ENCODE results near the gene HLA-DRA.
A peak's percentile ranks its signal among the peaks of the same experiment; 100 is the strongest.

The HLA-DRA gene

DNA sequence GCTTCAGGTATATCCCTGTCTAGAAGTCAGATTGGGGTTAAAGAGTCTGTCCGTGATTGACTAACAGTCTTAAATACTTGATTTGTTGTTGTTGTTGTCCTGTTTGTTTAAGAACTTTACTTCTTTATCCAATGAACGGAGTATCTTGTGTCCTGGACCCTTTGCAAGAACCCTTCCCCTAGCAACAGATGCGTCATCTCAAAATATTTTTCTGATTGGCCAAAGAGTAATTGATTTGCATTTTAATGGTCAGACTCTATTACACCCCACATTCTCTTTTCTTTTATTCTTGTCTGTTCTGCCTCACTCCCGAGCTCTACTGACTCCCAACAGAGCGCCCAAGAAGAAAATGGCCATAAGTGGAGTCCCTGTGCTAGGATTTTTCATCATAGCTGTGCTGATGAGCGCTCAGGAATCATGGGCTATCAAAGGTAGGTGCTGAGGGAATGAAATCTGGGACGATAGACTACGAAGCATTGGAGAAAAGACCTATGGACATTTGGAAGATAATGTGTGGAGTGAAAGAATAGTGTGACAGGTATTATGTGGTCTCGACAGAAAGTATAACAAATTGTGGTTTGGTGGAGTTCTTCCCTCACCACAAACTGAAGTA is at the start of gene HLA-DRA:
Gene HLA-DRA, plus strand, starts transcription at position 286 of the 613 bp plus-strand sequence. Its CDS starts 64 bp downstream, at position 350.
- POLR2A ChIA-PET: no interaction called here
- Histone ChIP-seq H3K27ac (ENCODE audit: extremely low read depth, low read depth, low read length) (no peak within 1 kb of the TSS), H3K4me1 (ENCODE audit: control insufficient read depth, insufficient read depth, low read length) (no peaks in the 10 kb centered on the region), H3K36me3 (ENCODE audit: control insufficient read depth in 2 of 2, insufficient read depth in 1 of 2, low read length in 2 of 2) (no peaks in the 10 kb centered on the region), H3K4me3 (ENCODE audit: low read depth, low read length) (no peak within 1 kb of the TSS), H3K9me3 (ENCODE audit: control insufficient read depth, insufficient read depth, low read depth, low read length) (no peaks in the 10 kb centered on the region)
- peak; percentile 27; the same call in 1 of the 2 replicates for TF ChIP-seq ZBTB17 (tag by site-specific recombination; IDR thresholded peaks at IDR 0.05)
- TF ChIP-seq, protein P1, sequence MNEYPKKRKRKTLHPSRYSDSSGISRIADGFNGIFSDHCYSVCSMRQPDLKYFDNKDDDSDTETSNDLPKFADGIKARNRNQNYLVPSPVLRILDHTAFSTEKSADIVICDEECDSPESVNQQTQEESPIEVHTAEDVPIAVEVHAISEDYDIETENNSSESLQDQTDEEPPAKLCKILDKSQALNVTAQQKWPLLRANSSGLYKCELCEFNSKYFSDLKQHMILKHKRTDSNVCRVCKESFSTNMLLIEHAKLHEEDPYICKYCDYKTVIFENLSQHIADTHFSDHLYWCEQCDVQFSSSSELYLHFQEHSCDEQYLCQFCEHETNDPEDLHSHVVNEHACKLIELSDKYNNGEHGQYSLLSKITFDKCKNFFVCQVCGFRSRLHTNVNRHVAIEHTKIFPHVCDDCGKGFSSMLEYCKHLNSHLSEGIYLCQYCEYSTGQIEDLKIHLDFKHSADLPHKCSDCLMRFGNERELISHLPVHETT (tag by site-specific recombination; IDR thresholded peaks at IDR 0.05): no peak
- CTCF ChIA-PET: interaction anchor here (0.9 to 1.6 kb wide), 4 partner anchors 21 to 261 kb away, joined by 3 to 7 read pairs (median 5); no protein-coding TSS in a partner anchor

DNA sequence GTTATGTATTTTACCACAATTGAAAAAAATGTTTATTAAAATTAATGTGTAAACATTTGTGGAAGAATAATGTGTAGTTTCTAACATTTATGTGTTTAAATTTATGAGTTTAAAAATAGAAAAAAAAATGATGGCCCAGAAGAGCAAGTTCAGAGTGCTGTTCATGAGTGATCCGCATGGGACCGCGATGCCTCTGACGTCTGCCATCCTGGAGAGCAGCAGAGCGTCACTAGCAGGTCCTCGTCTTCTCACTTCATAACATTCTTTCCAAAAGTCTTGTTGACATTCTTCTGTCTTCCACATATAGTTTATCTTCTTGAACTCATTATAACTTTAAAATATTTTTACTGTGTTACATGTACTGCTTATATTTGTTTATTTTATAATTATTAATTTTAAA is 48.2 kb upstream of the HLA-DRA start:
- Histone ChIP-seq H3K27ac (ENCODE audit: extremely low read depth, low read depth, low read length) (no peak overlapping the region), H3K36me3 (ENCODE audit: control insufficient read depth in 2 of 2, insufficient read depth in 1 of 2, low read length in 2 of 2) (no peaks in the 10 kb centered on the region), H3K4me1 (ENCODE audit: control insufficient read depth, insufficient read depth, low read length) (no peaks in the 10 kb centered on the region), H3K9me3 (ENCODE audit: control insufficient read depth, insufficient read depth, low read depth, low read length) (no peaks in the 10 kb centered on the region), H3K4me3 (ENCODE audit: low read depth, low read length) (no peak overlapping the region)
- CTCF ChIA-PET: no interaction called here
- POLR2A ChIA-PET: no interaction called here
- no peak for TF ChIP-seq IKZF3 (tag by site-specific recombination; IDR thresholded peaks at IDR 0.05)

DNA sequence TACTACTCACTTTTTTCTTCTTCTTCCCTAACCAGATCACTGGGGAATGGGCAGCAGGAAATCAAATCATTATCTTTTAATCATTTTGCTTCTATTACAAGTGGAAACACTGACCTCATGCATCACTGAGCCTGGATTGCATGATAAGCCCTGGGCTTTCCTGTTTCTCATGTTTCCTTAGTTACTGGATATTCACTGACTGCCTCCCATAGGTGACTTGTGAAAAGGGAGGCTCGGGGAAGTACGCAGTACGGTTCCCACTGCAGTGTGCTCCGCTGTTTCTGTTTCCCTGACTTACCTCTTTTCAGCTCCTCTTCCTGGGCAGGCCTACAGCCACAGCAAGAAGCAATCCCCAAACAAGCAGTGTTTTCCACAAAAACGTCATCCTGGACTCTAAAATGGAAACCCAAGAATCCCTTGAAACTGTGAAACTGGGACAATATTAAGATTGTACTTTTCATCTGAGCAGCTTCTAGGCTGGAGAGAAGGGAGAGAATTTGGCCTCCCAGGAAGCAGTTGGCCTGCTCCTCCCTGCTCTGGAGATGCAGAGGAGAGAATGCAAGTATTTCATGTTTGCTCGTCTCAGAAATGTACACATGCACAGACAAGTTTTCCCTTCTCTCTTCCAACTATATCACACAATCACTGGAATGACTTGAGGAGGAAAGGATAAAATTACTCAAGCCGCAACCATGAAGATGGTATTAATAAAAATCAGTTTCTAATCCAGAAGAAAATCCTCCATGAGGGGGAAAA is 45.8 kb upstream of the HLA-DRA start:
- no peak overlapping the region for H3K4me3 ChIP-seq (ENCODE audit: low read depth, low read length)
- H3K9me3 ChIP-seq (ENCODE audit: control insufficient read depth, insufficient read depth, low read depth, low read length): no peaks in the 10 kb centered on the region
- CTCF ChIA-PET: interaction anchor here (0.7 to 2.0 kb wide), 3 partner anchors 10 to 394 kb away, joined by 3 to 4 read pairs (median 4); no protein-coding TSS in a partner anchor
- no peak overlapping the region for H3K27ac ChIP-seq (ENCODE audit: extremely low read depth, low read depth, low read length)
- POLR2A ChIA-PET: no interaction called here
- TF ChIP-seq ZNF521 (tag by site-specific recombination; IDR thresholded peaks at IDR 0.05) (no peak), SCRT1 (tag by site-specific recombination; IDR thresholded peaks at IDR 0.05; ENCODE audit: borderline replicate concordance) (no peak), ZEB2 (tag by site-specific recombination; IDR thresholded peaks at IDR 0.05) (no peak), ZNF623 (tag by site-specific recombination; IDR thresholded peaks at IDR 0.05) (no peak), OVOL3 (tag by site-specific recombination; IDR thresholded peaks at IDR 0.05) (no peak), GFI1B (tag by site-specific recombination; IDR thresholded peaks at IDR 0.05) (0 out of 2 replicates have a peak, but pooled peaks have one; percentile 10), ZBTB17 (tag by site-specific recombination; IDR thresholded peaks at IDR 0.05) (0 out of 2 replicates have a peak, but pooled peaks have one; percentile 34), WT1 (tag by site-specific recombination; IDR thresholded peaks at IDR 0.05) (no peak), TRIM28 (IDR thresholded peaks at IDR 0.05; ENCODE audit: borderline replicate concordance, low read length) (peak; percentile 90), ZFHX2 (tag by site-specific recombination; conservative IDR thresholded peaks at IDR 0.05) (no peak), ZNF48 (tag by site-specific recombination; IDR thresholded peaks at IDR 0.05) (no peak), BCL11B (tag by site-specific recombination; IDR thresholded peaks at IDR 0.05; ENCODE audit: low read depth) (no peak), ZNF501 (tag by site-specific recombination; IDR thresholded peaks at IDR 0.05) (no peak), ZNF610 (tag by site-specific recombination; IDR thresholded peaks at IDR 0.05; ENCODE audit: borderline replicate concordance) (no peak)
- TF ChIP-seq, protein P2, sequence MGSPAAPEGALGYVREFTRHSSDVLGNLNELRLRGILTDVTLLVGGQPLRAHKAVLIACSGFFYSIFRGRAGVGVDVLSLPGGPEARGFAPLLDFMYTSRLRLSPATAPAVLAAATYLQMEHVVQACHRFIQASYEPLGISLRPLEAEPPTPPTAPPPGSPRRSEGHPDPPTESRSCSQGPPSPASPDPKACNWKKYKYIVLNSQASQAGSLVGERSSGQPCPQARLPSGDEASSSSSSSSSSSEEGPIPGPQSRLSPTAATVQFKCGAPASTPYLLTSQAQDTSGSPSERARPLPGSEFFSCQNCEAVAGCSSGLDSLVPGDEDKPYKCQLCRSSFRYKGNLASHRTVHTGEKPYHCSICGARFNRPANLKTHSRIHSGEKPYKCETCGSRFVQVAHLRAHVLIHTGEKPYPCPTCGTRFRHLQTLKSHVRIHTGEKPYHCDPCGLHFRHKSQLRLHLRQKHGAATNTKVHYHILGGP (tag by site-specific recombination; IDR thresholded peaks at IDR 0.05): no peak
- TF ChIP-seq, protein P3, sequence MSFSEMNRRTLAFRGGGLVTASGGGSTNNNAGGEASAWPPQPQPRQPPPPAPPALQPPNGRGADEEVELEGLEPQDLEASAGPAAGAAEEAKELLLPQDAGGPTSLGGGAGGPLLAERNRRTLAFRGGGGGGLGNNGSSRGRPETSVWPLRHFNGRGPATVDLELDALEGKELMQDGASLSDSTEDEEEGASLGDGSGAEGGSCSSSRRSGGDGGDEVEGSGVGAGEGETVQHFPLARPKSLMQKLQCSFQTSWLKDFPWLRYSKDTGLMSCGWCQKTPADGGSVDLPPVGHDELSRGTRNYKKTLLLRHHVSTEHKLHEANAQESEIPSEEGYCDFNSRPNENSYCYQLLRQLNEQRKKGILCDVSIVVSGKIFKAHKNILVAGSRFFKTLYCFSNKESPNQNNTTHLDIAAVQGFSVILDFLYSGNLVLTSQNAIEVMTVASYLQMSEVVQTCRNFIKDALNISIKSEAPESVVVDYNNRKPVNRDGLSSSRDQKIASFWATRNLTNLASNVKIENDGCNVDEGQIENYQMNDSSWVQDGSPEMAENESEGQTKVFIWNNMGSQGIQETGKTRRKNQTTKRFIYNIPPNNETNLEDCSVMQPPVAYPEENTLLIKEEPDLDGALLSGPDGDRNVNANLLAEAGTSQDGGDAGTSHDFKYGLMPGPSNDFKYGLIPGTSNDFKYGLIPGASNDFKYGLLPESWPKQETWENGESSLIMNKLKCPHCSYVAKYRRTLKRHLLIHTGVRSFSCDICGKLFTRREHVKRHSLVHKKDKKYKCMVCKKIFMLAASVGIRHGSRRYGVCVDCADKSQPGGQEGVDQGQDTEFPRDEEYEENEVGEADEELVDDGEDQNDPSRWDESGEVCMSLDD (tag by site-specific recombination; IDR thresholded peaks at IDR 0.05): no peak
- no peaks in the 10 kb centered on the region for H3K4me1 ChIP-seq (ENCODE audit: control insufficient read depth, insufficient read depth, low read length)
- H3K36me3 ChIP-seq (ENCODE audit: control insufficient read depth in 2 of 2, insufficient read depth in 1 of 2, low read length in 2 of 2): no peaks in the 10 kb centered on the region
